ENCODE measurements around the gene ASIP. TPM values are rescaled to one million over a fixed set of nuclear protein-coding genes. Genes with fewer than 3 reads are reported as not detected.
A peak's percentile ranks its signal among the peaks of the same experiment; 100 is the strongest.

The ASIP gene
- total RNA-seq, 1 donor from 2014 or later = not detected

DNA sequence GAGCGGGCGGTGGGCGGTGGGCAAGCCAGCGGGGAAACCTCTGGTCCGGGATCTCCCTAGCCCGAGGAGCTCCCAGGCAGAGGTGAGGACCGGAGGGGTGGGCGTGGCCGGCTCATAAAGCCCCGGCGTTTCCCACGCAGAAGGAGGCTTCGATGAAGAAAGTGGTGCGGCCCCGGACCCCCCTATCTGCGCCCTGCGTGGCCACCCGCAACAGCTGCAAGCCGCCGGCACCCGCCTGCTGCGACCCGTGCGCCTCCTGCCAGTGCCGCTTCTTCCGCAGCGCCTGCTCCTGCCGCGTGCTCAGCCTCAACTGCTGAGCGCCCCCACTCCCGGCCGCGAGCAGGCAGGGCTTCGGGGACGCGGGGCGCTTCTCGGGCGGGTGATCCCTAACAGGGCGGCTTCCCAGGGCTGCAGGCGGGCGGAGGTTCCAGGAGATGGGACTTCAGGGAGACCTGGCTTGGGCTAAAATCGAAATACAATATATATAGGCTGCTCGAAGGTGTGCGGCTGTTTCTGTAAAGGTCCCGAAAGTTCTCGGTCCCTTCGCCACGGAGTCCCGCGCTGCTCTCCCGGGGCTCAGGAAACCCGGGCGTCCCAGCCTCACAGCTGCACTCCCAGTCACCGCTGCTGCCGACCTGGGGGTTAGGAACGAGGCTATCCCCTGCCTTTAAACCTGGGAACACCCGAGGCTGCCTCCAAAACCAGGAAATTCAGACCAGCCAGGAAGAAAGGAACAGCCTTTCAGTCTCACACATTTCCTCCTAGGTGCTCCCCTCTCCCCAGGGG is 27.8 kb downstream of the ASIP start:
- H3K36me3 ChIP-seq = no peaks in the 10 kb centered on the region
- no peaks in the 10 kb centered on the region for H3K4me1 ChIP-seq
- H3K9me3 ChIP-seq (ENCODE audit: low read depth) = no peaks in the 10 kb centered on the region
- peak overlapping the region; percentile 66 for H3K4me2 ChIP-seq
- H3F3A ChIP-seq (ENCODE audit: low read depth) = peaks cover 11% of the 10 kb centered on the region
- H3K27me3 ChIP-seq = peaks cover 13% of the 10 kb centered on the region
- H3K9ac ChIP-seq = no peak overlapping the region
- peaks cover 2% of the 10 kb centered on the region for H3K27me3 Mint-ChIP-seq (ENCODE audit: insufficient read depth, low read depth)
- H2AFZ ChIP-seq (replicated peaks) = no peak overlapping the region
- H4K20me1 ChIP-seq (ENCODE audit: low read depth) = peaks cover 3% of the 10 kb centered on the region
- H3K27ac ChIP-seq = no peak overlapping the region
- H3K79me2 ChIP-seq (ENCODE audit: low read depth) = no peaks in the 10 kb centered on the region
- no peak overlapping the region for H3K4me3 Mint-ChIP-seq
- H3K4me3 ChIP-seq = peak overlapping the region; percentile 32
- DNase-seq (ENCODE audit: low spot score) = peak; percentile 53
- no peak for TF ChIP-seq EZH2phosphoT487 (IDR thresholded peaks at IDR 0.05)
- no peak for TF ChIP-seq EZH2 (IDR thresholded peaks at IDR 0.05)
- TF ChIP-seq, protein P1, sequence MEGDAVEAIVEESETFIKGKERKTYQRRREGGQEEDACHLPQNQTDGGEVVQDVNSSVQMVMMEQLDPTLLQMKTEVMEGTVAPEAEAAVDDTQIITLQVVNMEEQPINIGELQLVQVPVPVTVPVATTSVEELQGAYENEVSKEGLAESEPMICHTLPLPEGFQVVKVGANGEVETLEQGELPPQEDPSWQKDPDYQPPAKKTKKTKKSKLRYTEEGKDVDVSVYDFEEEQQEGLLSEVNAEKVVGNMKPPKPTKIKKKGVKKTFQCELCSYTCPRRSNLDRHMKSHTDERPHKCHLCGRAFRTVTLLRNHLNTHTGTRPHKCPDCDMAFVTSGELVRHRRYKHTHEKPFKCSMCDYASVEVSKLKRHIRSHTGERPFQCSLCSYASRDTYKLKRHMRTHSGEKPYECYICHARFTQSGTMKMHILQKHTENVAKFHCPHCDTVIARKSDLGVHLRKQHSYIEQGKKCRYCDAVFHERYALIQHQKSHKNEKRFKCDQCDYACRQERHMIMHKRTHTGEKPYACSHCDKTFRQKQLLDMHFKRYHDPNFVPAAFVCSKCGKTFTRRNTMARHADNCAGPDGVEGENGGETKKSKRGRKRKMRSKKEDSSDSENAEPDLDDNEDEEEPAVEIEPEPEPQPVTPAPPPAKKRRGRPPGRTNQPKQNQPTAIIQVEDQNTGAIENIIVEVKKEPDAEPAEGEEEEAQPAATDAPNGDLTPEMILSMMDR (IDR thresholded peaks at IDR 0.05) = no peak
- H3K36me3 Mint-ChIP-seq = peaks cover 13% of the 10 kb centered on the region
- H3K4me1 Mint-ChIP-seq = no peaks in the 10 kb centered on the region
- no peaks in the 10 kb centered on the region for H3K9me3 Mint-ChIP-seq
- H3K27ac Mint-ChIP-seq = no peak overlapping the region

GRCh38 chr20:34269996-34270627 is 28.9 kb downstream of the ASIP start:
- Histone ChIP-seq H3K4me1 (no peaks in the 10 kb centered on the region), H4K20me1 (ENCODE audit: low read depth) (peaks cover 3% of the 10 kb centered on the region), H3K9ac (no peak overlapping the region), H3F3A (ENCODE audit: low read depth) (peaks cover 11% of the 10 kb centered on the region), H3K36me3 (no peaks in the 10 kb centered on the region), H3K4me2 (no peak overlapping the region), H3K79me2 (ENCODE audit: low read depth) (no peaks in the 10 kb centered on the region), H2AFZ (replicated peaks) (no peak overlapping the region), H3K9me3 (ENCODE audit: low read depth) (no peaks in the 10 kb centered on the region), H3K27me3 (peaks cover 13% of the 10 kb centered on the region), H3K27ac (no peak overlapping the region), H3K4me3 (no peak overlapping the region)
- H3K4me1 Mint-ChIP-seq = no peaks in the 10 kb centered on the region
- no peak overlapping the region for H3K4me3 Mint-ChIP-seq
- H3K27me3 Mint-ChIP-seq (ENCODE audit: insufficient read depth, low read depth) = peaks cover 2% of the 10 kb centered on the region
- no peak for TF ChIP-seq EZH2phosphoT487 (IDR thresholded peaks at IDR 0.05)
- TF ChIP-seq, protein P1 (IDR thresholded peaks at IDR 0.05) = no peak
- no peak for TF ChIP-seq EZH2 (IDR thresholded peaks at IDR 0.05)
- H3K36me3 Mint-ChIP-seq = peaks cover 14% of the 10 kb centered on the region
- no peak overlapping the region for H3K27ac Mint-ChIP-seq
- no peak for DNase-seq (ENCODE audit: low spot score)
- no peaks in the 10 kb centered on the region for H3K9me3 Mint-ChIP-seq

- no peak for TF ChIP-seq EZH2 (IDR thresholded peaks at IDR 0.05)
- TF ChIP-seq, protein P1 (IDR thresholded peaks at IDR 0.05) = no peak
- no peak for TF ChIP-seq EZH2phosphoT487 (IDR thresholded peaks at IDR 0.05)
- no peak overlapping the region for H2AFZ ChIP-seq (replicated peaks)
- H3K27me3 Mint-ChIP-seq (ENCODE audit: insufficient read depth, low read depth) = peaks cover 2% of the 10 kb centered on the region
- peaks cover 3% of the 10 kb centered on the region for H4K20me1 ChIP-seq (ENCODE audit: low read depth)
- no peaks in the 10 kb centered on the region for H3K4me1 Mint-ChIP-seq
- H3K4me1 ChIP-seq = no peaks in the 10 kb centered on the region
- H3K9me3 ChIP-seq (ENCODE audit: low read depth) = no peaks in the 10 kb centered on the region
- H3K36me3 Mint-ChIP-seq = peaks cover 17% of the 10 kb centered on the region
- H3K4me3 ChIP-seq = no peak overlapping the region
- no peak overlapping the region for H3K27ac Mint-ChIP-seq
- no peaks in the 10 kb centered on the region for H3K36me3 ChIP-seq
- H3K27me3 ChIP-seq = peaks cover 13% of the 10 kb centered on the region
- H3K9ac ChIP-seq = no peak overlapping the region
- no peaks in the 10 kb centered on the region for H3K79me2 ChIP-seq (ENCODE audit: low read depth)
- DNase-seq (ENCODE audit: low spot score) = no peak
- peaks cover 11% of the 10 kb centered on the region for H3F3A ChIP-seq (ENCODE audit: low read depth)
- H3K4me2 ChIP-seq = no peak overlapping the region
- H3K4me3 Mint-ChIP-seq = no peak overlapping the region
- H3K9me3 Mint-ChIP-seq = no peaks in the 10 kb centered on the region
- no peak overlapping the region for H3K27ac ChIP-seq
Observed at GRCh38 chr20:34271956-34272355, 30.7 kb downstream of the ASIP start.

Data from neural progenitor cell (in vitro differentiated cells).